Measurements from ENCODE around the gene PCP4L1.
"Not testable (repeated sequence)": the region's sequence is repeated elsewhere in the genome, so short reads cannot be mapped to it uniquely, and the experiment has no call there.

PCP4L1 gene

GRCh38 chr1:161229896-161230295, 28.6 kb upstream of the PCP4L1 start:
- no peak for DNase-seq

GRCh38 chr1:161230762-161231161, 27.8 kb upstream of the PCP4L1 start:
- DNase-seq, result no peak

GRCh38 chr1:161233102-161233501, 25.4 kb upstream of the PCP4L1 start:
- DNase-seq, result no peak

- DNase-seq, result no peak
These were observed 22.4 kb upstream of the PCP4L1 start for GRCh38 chr1:161235957-161236775.

- DNase-seq, result no peak
These were observed 20.5 kb upstream of the PCP4L1 start, which contains the start of gene NR1I3 for GRCh38 chr1:161238039-161238473. Gene NR1I3 (minus strand): TSS chr1:161238203. CDS start chr1:161236565, 1,638 bp downstream.

GRCh38 chr1:161241682-161242081, 16.9 kb upstream of the PCP4L1 start:
- DNase-seq, result no peak

DNA sequence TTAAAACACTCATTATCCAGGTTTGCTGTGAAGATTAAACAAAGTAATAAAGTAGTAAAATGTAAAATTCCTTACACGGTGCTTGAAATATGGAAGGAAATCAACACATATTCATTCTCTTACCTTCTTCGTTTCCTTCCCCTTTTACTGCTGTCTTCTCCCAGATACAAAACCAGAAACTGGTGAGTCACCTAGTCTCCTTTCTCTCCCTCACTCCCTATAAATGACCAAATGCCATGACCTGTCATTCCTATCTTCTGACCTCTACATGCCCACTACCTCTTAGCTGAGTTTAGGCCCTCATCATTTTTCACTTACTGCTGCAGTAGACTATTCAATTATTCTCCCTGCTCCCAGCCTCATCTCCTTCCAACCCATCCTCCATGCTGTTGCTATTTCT, 16.2 kb upstream of the PCP4L1 start:
- DNase-seq, result no peak

DNA sequence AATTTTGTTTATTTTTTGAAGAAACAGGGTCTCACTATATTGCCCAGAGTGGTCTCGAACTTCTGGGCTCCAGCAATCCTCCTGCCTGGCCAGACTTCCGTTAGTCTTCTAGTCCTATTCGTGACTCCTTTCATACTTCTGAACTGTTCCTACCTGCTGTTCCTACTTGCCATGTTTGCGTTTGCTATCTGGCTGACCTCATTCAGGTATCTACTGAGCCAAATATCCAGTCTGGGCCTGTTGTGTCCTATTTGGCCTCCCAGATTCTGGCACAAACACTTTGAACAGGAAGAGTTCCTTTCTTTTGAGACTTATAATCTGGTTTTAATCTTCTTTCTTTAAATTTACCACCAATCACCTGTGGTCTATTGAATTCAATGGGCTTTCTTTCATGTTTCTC, 13.7 kb upstream of the PCP4L1 start:
- no peak for DNase-seq

DNA sequence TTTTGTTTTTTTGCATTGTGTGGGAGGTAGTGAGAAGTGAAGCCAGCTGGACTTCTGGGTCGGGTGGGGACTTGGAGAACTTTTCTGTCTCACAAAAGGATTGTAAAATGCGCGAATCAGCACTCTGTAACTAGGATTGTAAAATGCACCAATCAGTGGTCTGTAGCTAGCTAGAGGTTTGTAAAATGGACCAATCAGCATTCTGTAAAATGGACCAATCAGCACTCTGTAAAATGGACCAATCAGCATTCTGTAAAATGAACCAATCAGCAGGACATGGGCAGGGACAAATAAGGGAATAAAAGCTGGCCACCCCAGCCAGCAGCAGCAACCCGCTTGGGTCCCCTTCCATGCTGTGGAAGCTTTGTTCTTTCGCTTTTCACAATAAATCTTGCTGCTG, 8.4 kb upstream of the PCP4L1 start:
- not testable (repeated sequence) for DNase-seq

DNA sequence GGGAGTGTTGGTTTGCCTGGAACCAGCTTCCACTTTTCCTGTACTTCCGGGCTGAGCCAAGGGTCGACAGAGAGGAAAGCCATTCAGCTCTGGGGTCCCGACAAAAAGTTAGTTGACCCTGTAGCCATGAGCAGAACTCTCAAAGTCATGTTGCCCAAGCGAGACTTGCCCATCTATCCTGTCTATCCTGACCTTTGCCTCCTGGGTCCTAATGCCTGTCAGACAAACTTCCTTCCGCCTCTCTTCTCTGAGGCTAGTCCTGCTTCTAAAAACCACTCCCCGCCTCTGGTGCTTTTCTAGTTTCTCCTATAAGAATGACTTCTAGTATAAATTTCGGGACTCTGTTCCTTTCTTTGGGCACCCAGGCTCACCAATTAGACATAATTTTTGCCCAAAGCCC, 7.7 kb upstream of the PCP4L1 start:
- DNase-seq, result no peak

- DNase-seq, result no peak
These were observed 7.0 kb upstream of the PCP4L1 start for GRCh38 chr1:161251579-161251978.

GRCh38 chr1:161255302-161255701, 3.2 kb upstream of the PCP4L1 start:
- not testable (repeated sequence) for DNase-seq

- not testable (repeated sequence) for DNase-seq
These were observed 2.5 kb upstream of the PCP4L1 start for GRCh38 chr1:161255955-161256520.

- not testable (repeated sequence) for DNase-seq
These were observed 1.4 kb upstream of the PCP4L1 start for GRCh38 chr1:161257109-161257508.

DNA sequence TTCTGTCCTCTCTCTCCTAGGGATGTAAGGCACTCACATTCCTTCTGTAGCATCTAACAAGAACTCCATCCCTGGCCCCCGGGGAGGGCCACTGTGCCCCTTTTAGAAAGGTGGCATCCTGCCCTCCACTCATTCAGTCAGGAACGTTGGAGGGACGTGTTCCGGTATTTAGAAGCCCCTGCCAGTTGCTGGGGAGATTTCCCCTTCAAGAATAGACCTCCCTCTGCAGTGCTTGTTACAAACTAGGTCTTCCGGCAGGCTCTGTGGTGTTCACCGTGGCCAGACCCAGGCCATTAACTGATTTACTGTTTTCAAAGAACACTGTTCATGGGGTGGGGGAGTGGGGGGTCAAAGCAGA, 779 bp downstream of the PCP4L1 start:
- DNase-seq, result no peak

- DNase-seq, result no peak
These were observed 1.2 kb downstream of the PCP4L1 start for GRCh38 chr1:161259765-161260164.

DNA sequence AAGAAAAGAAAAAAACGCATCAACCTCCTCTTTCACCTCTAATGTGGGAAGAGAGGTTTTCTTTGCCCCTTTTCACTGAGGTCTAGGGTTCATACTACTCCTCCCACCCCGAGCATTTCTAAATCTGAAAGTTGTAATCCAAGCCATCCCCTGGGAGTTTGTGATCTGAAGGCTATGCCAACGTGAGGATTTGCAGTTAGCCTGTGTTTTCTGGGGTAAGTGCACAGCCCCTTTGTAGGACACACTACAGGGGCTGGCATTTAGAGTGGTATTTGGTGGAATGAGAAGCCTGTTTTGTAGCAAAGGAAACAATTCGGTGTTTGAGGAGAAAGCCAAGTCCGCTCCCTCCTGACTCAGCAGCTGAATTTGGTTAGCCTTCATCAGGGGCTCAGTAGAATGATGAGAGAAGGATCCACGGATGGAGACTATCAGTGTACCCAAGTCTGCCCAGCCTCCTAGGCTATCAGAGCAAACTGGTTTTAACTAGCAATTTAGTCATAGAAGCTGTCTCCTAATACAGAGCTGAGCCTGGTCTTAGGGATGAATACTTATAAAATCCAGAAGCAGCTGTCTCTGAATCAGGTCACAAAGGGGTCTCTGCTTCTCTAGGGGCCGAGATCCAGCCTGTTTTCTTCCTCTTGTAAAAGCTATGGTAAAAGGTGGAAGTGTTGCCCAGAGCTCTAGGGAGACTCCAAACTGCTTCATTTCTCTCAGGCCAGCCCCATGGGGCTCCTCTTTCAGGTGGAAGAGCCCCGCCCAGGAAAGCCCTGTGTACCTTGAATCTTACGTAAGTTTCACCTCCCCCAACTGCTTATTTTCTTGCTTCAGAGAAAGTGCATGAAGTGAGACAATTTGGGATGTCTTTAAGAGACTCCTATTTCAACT, 2.1 kb downstream of the PCP4L1 start:
- no peak for DNase-seq

DNA sequence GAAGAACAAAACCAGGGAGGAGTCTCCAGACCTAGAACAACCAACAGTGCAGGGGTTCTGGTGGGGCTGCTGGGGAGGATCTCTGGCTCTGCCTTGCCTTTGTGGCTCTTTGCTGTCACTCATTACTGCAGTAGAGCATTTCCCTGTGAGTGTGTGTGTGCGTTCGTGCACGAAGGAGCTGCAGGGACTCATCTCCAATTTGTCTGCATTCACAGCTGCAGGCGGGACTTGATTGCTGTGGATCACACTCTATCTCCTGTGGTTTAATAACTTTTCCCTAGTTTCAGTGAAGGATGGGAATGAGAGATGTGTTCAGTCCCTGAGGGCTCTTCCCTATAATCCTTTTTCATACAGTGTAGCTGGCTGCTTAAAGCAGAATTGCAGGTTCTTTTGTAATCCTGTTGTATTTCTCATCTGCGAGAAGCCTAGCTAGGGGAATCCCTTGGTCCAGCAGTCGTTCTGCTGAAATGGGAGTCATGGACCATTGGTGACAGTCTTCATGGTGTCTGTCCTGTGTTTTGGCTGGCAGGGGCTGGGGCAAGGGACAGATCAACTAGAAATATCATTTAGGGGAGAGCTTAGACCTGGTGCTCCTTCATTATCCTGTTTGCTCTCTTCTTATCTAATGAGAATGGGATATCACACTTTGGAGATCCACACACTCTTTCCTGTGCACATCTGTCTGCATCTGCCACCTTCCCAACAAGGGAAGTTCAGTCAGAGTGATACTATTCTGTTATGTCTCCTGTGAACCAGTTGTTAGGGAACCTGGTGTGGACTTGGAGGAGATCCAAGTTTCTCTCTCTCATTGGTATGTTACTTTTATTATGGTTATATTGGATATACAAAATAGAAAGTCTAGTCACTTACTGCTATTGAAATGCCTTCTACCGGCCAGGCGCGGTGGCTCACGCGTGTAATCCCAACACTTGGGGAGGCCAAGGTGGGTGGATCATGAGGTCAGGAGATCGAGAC, 3.0 kb downstream of the PCP4L1 start:
- DNase-seq, result no peak

- no peak for DNase-seq
These were observed 6.8 kb downstream of the PCP4L1 start for GRCh38 chr1:161265305-161265704.

DNA sequence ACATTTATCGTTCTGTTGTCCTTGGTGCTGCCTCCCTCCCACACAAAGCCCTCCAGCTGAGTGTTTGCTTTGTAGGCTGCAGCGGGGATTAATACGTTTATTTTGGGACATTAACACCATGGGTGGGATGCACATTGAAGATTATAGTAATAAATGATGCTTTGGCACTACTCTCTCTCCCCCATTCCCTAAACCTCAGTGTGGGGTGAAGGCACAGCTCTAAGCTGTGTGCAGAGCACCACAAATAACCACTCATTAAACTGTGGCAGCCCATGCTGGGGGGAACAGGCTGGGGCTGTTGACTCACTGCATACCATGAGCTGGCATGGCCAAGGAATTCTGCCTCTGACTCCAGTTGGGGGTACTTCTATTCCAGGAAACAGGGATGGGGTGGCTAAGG, 7.7 kb downstream of the PCP4L1 start:
- DNase-seq, result no peak

- DNase-seq, result no peak
These were observed 8.3 kb downstream of the PCP4L1 start for GRCh38 chr1:161266836-161267235.

- DNase-seq, result no peak
These were observed 8.8 kb downstream of the PCP4L1 start for GRCh38 chr1:161267321-161267720.

Data from activated CD4-positive, alpha-beta T cell treated with anti-CD3 and anti-CD28 coated beads, Interleukin-10, Interleukin-2, amounts not matched to agents 100 ng/mL and 50 ng/mL, durations not matched to agents 16 hours and 8 hours (primary cell).